Upper lobe of right lung (tissue), 1 donor: ENCODE results near the gene ESPN. TPM values are rescaled to one million over a fixed set of nuclear protein-coding genes. Genes with fewer than 3 reads are reported as not detected.

Experiments used
- ATAC-seq: fragments of 200-7000 bp; cut with Tn5 transposase; one replicate; pipeline ENCODE4 v1.9.1; 2020; ENCODE audit warnings: mild to moderate bottlenecking, moderate library complexity
- DNase-seq: peaks from one replicate; pipeline ENCODE4 v3.0.0-alpha.2; 2020
- H3K27ac ChIP-seq: fragments of 200-600 bp; one replicate; pipeline ENCODE4 v1.8.0; 2022
- H3K27me3 ChIP-seq: fragments of 200-600 bp; one replicate; pipeline ENCODE4 v1.8.0; 2022; ENCODE audit warnings: mild to moderate bottlenecking
- H3K36me3 ChIP-seq: fragments of 200-600 bp; one replicate; pipeline ENCODE4 v1.8.0; 2022
- H3K4me1 ChIP-seq: fragments of 200-600 bp; one replicate; pipeline ENCODE4 v1.8.0; 2022
- H3K4me3 ChIP-seq: fragments of 200-600 bp; one replicate; pipeline ENCODE4 v1.8.0; 2022; ENCODE audit warnings: mild to moderate bottlenecking
- H3K9me3 ChIP-seq: fragments of 200-600 bp; one replicate; pipeline ENCODE4 v1.8.0; 2022
- intact Hi-C: fragments of 100-400 bp; cut with DNase I; formaldehyde crosslinking; loops from one replicate; pipeline ENCODE4 v1.11.0; 2022
- long read RNA-seq: library from polyadenylated mRNA; unstranded; transcript quantifications from one replicate; pipeline ENCODE4 v2.0.0, GENCODE V29; 2021
- total RNA-seq: library from RNA; stranded (reverse); fragmentation: NEBNext Ultra II Directional; extraction: Animal tissue kit (Norgen Biotek cat#: 25700); gene quantifications from one replicate; pipeline ENCODE4 v1.2.1, GENCODE V29; 2021
- TF ChIP-seq, protein P1 (sequence below): fragments of 200-600 bp; IDR thresholded peaks from one replicate; pipeline ENCODE4 v1.8.0; 2022; ENCODE audit warnings: antibody characterized with exemption
- donor health status: DM: no; HTN: yes; CAD: no; lungs with severe emphysema.

The ESPN gene, protein sequence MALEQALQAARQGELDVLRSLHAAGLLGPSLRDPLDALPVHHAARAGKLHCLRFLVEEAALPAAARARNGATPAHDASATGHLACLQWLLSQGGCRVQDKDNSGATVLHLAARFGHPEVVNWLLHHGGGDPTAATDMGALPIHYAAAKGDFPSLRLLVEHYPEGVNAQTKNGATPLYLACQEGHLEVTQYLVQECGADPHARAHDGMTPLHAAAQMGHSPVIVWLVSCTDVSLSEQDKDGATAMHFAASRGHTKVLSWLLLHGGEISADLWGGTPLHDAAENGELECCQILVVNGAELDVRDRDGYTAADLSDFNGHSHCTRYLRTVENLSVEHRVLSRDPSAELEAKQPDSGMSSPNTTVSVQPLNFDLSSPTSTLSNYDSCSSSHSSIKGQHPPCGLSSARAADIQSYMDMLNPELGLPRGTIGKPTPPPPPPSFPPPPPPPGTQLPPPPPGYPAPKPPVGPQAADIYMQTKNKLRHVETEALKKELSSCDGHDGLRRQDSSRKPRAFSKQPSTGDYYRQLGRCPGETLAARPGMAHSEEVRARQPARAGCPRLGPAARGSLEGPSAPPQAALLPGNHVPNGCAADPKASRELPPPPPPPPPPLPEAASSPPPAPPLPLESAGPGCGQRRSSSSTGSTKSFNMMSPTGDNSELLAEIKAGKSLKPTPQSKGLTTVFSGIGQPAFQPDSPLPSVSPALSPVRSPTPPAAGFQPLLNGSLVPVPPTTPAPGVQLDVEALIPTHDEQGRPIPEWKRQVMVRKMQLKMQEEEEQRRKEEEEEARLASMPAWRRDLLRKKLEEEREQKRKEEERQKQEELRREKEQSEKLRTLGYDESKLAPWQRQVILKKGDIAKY
- 4.3 TPM for total RNA-seq
- long read RNA-seq, partial matches to known transcripts, result 0 of 1 reads
- long read RNA-seq, other reads (novel, unspliced or antisense), result 1 of 1 reads

- Histone ChIP-seq H3K27me3 (peaks cover 82% of the 10 kb centered on the region), H3K36me3 (no peaks in the 10 kb centered on the region), H3K4me1 (peaks cover 25% of the 10 kb centered on the region), H3K9me3 (no peaks in the 10 kb centered on the region), H3K4me3 (no peak within 1 kb of the TSS), H3K27ac (no peak within 1 kb of the TSS)
- TF ChIP-seq, protein P1, sequence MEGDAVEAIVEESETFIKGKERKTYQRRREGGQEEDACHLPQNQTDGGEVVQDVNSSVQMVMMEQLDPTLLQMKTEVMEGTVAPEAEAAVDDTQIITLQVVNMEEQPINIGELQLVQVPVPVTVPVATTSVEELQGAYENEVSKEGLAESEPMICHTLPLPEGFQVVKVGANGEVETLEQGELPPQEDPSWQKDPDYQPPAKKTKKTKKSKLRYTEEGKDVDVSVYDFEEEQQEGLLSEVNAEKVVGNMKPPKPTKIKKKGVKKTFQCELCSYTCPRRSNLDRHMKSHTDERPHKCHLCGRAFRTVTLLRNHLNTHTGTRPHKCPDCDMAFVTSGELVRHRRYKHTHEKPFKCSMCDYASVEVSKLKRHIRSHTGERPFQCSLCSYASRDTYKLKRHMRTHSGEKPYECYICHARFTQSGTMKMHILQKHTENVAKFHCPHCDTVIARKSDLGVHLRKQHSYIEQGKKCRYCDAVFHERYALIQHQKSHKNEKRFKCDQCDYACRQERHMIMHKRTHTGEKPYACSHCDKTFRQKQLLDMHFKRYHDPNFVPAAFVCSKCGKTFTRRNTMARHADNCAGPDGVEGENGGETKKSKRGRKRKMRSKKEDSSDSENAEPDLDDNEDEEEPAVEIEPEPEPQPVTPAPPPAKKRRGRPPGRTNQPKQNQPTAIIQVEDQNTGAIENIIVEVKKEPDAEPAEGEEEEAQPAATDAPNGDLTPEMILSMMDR, result no peak
- DNase-seq (no peak), ATAC-seq (peak; percentile 54)
- intact Hi-C loops, result no loop called here
Measured at GRCh38 chr1:6424619-6425593, at the start of gene ESPN. Gene ESPN (plus strand): TSS chr1:6424776. CDS start chr1:6424956, 180 bp downstream.

DNA sequence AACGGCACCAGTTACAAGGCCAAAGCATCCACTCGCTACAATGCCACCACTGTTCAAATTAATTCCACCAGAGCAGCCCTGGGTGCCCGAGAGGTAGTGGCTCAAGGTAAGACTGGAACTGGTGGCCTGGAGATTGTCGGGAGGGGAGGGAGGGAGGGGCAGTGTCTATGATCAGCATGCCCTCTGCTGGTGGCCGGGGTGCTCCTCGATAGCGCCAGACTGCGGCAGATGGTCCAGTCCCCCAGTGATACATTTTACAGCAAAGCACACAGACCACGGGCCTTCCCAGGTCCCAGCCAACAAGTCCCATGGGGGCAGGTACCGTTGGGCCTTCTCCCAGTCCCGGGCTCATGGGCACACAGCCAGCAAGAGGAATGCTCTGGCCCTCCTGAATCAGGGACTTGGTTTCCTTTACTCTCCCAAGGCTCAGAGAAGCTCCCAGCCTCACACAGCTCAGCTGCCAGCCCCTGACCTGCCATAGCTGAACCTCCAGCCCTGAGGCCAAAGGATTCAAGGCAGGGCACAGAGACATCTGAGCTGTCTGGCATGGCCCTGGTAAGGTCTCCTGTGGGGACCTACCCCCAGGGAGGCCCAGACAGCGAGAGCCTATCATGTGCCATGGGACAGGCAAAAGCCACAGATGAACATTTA is 46.4 kb upstream of the ESPN start:
- TF ChIP-seq, protein P1, result no peak
- DNase-seq (no peak), ATAC-seq (no peak)
- Histone ChIP-seq H3K36me3 (no peaks in the 10 kb centered on the region), H3K4me1 (no peaks in the 10 kb centered on the region), H3K27ac (no peak overlapping the region), H3K27me3 (no peaks in the 10 kb centered on the region), H3K4me3 (no peak overlapping the region), H3K9me3 (no peaks in the 10 kb centered on the region)
- intact Hi-C loops, result no loop called here

DNA sequence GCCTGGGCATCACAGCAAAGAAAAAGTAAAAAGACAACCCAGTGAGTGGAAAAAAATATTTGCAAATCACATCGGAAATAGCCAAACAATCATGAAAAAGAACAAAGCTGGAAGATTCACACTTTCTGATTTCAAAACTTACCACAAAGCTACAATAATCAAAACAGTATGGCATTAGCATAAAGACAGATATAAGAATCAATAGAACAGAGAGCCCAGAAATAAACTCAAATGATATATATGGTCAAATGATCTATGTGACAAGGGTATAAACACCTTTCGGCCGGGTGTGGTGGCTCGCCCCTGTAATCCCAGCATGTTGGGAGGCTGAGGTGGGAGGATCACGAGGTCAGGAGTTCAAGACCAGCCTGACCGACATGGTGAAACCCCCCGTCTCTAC is 44.5 kb upstream of the ESPN start:
- Histone ChIP-seq H3K27ac (no peak overlapping the region), H3K9me3 (no peaks in the 10 kb centered on the region), H3K4me1 (no peaks in the 10 kb centered on the region), H3K36me3 (no peaks in the 10 kb centered on the region), H3K4me3 (no peak overlapping the region), H3K27me3 (no peaks in the 10 kb centered on the region)
- ATAC-seq (no peak), DNase-seq (no peak)
- TF ChIP-seq, protein P1, result no peak
- intact Hi-C loops, result no loop called here

DNA sequence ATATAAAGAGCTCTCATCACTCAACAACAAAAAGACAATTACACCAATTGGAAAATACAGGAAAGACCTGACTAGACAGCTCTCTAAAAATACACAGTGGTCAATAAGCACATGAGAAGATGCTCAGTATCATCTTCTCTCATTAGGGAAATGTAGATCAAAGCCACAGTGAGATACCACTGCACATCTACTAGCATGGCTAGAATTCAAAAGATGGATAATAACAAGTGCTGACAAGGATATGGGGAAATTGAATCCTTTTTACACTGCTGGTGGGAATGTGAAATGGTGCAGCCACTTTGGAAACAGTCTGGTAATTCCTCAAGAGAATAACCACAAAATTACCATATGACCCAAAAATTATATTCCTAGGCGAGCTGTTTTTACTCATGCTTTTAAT is 40.4 kb upstream of the ESPN start:
- no peak for ATAC-seq

More for the DNA sequence above, 40.4 kb upstream of the ESPN start:
- Histone ChIP-seq H3K9me3 (no peaks in the 10 kb centered on the region), H3K27me3 (no peaks in the 10 kb centered on the region), H3K4me1 (peaks cover 4% of the 10 kb centered on the region), H3K27ac (no peak overlapping the region), H3K4me3 (no peak overlapping the region), H3K36me3 (no peaks in the 10 kb centered on the region)
- no peak for DNase-seq
- intact Hi-C loops, result no loop called here
- TF ChIP-seq, protein P1, result no peak
